ENCODE results near the gene PPARD. TPM values are rescaled to one million over a fixed set of nuclear protein-coding genes. Genes with fewer than 3 reads are reported as not detected.
A peak's percentile ranks its signal among the peaks of the same experiment; 100 is the strongest.

Gene PPARD
- total and polyA plus RNA-seq, 2 of the 13 experiments (the other 11 are each of a cell fraction or from before 2014, with no cell fraction given): 6.1 to 13.3 TPM

- TF ChIP-seq ZNF850 (CRISPR knock-in tag; conservative IDR thresholded peaks at IDR 0.05) (no peak), MTA3 (CRISPR knock-in tag; IDR thresholded peaks at IDR 0.05) (no peak), MIXL1 (CRISPR knock-in tag; IDR thresholded peaks at IDR 0.05) (peak; percentile 57; the same call in 1 of the 2 replicates), PHF5A (CRISPR knock-in tag; IDR thresholded peaks at IDR 0.05; ENCODE audit: low read depth, unreplicated experiment) (no peak), RBM22 (optimal IDR thresholded peaks at IDR 0.05; ENCODE audit: low read length) (no peak), SMAD3 (CRISPR knock-in tag; IDR thresholded peaks at IDR 0.05) (0 out of 2 replicates have a peak, but pooled peaks have one; percentile 31), SATB2 (CRISPR knock-in tag; IDR thresholded peaks at IDR 0.05) (no peak), SIN3B (IDR thresholded peaks at IDR 0.05; ENCODE audit: low read length) (no peak), ZNF441 (CRISPR knock-in tag; IDR thresholded peaks at IDR 0.05; ENCODE audit: borderline replicate concordance) (peak; percentile 64; the same call in 1 of the 2 replicates), ZNF788 (CRISPR knock-in tag; IDR thresholded peaks at IDR 0.05; ENCODE audit: borderline replicate concordance) (no peak), HNRNPK (IDR thresholded peaks at IDR 0.05; ENCODE audit: low read depth, low read length, poor library complexity, severe bottlenecking) (no peak), ONECUT2 (CRISPR knock-in tag; IDR thresholded peaks at IDR 0.05) (no peak), ZNF484 (CRISPR knock-in tag; IDR thresholded peaks at IDR 0.05; ENCODE audit: borderline replicate concordance, low read depth) (no peak), ZSCAN12 (CRISPR knock-in tag; IDR thresholded peaks at IDR 0.05) (no peak), TGIF2 (CRISPR knock-in tag; IDR thresholded peaks at IDR 0.05) (no peak), HOXA5 (CRISPR knock-in tag; IDR thresholded peaks at IDR 0.05) (no peak), ZNF34 (CRISPR knock-in tag; IDR thresholded peaks at IDR 0.05; ENCODE audit: borderline replicate concordance) (no peak), ZNF44 (CRISPR knock-in tag; IDR thresholded peaks at IDR 0.05) (0 out of 2 replicates have a peak, but pooled peaks have one; percentile 40), IRX3 (CRISPR knock-in tag; IDR thresholded peaks at IDR 0.05; ENCODE audit: borderline replicate concordance, low read depth) (no peak), ATF5 (CRISPR knock-in tag; IDR thresholded peaks at IDR 0.05; ENCODE audit: low read depth) (no peak), ZNF605 (CRISPR knock-in tag; IDR thresholded peaks at IDR 0.05) (peak; percentile 64; the same call in 1 of the 2 replicates), ZNF746 (CRISPR knock-in tag; IDR thresholded peaks at IDR 0.05) (no peak), RORA (CRISPR knock-in tag; IDR thresholded peaks at IDR 0.05) (no peak), ZC3H13 (CRISPR knock-in tag; IDR thresholded peaks at IDR 0.05) (no peak)
- TF ChIP-seq, protein P1, sequence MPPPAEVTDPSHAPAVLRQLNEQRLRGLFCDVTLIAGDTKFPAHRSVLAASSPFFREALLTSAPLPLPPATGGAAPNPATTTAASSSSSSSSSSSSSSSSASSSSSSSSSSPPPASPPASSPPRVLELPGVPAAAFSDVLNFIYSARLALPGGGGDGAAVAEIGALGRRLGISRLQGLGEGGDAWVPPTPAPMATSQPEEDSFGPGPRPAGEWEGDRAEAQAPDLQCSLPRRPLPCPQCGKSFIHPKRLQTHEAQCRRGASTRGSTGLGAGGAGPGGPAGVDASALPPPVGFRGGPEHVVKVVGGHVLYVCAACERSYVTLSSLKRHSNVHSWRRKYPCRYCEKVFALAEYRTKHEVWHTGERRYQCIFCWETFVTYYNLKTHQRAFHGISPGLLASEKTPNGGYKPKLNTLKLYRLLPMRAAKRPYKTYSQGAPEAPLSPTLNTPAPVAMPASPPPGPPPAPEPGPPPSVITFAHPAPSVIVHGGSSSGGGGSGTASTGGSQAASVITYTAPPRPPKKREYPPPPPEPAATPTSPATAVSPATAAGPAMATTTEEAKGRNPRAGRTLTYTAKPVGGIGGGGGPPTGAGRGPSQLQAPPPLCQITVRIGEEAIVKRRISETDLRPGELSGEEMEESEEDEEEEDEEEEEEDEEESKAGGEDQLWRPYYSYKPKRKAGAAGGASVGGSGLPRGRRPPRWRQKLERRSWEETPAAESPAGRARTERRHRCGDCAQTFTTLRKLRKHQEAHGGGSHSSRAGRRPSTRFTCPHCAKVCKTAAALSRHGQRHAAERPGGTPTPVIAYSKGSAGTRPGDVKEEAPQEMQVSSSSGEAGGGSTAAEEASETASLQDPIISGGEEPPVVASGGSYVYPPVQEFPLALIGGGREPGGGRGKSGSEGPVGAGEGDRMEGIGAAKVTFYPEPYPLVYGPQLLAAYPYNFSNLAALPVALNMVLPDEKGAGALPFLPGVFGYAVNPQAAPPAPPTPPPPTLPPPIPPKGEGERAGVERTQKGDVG (CRISPR knock-in tag; IDR thresholded peaks at IDR 0.05; ENCODE audit: borderline replicate concordance): no peak
- TF ChIP-seq, protein P2, sequence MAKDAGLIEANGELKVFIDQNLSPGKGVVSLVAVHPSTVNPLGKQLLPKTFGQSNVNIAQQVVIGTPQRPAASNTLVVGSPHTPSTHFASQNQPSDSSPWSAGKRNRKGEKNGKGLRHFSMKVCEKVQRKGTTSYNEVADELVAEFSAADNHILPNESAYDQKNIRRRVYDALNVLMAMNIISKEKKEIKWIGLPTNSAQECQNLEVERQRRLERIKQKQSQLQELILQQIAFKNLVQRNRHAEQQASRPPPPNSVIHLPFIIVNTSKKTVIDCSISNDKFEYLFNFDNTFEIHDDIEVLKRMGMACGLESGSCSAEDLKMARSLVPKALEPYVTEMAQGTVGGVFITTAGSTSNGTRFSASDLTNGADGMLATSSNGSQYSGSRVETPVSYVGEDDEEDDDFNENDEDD (CRISPR knock-in tag; IDR thresholded peaks at IDR 0.05; ENCODE audit: borderline replicate concordance): no peak
- TF ChIP-seq, protein P3, sequence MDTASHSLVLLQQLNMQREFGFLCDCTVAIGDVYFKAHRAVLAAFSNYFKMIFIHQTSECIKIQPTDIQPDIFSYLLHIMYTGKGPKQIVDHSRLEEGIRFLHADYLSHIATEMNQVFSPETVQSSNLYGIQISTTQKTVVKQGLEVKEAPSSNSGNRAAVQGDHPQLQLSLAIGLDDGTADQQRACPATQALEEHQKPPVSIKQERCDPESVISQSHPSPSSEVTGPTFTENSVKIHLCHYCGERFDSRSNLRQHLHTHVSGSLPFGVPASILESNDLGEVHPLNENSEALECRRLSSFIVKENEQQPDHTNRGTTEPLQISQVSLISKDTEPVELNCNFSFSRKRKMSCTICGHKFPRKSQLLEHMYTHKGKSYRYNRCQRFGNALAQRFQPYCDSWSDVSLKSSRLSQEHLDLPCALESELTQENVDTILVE (CRISPR knock-in tag; IDR thresholded peaks at IDR 0.05): no peak
These were observed 107.0 kb downstream of the PPARD start (continued) for GRCh38 chr6:35449287-35449881.

All from HepG2 (cell line).